Activated T-cell treated with anti-CD3 and anti-CD28 coated beads for 24 hours (primary cell): ENCODE data around the gene LOXL3.

Source experiments
- DNase-seq: peaks from one replicate; pipeline ENCODE4 v3.0.0-alpha.2; 2020; ENCODE audit warnings: low read depth

Gene LOXL3

GRCh38 chr2:74550231-74550630 is 3.5 kb downstream of the LOXL3 start:
- DNase-seq, result no peak

GRCh38 chr2:74548900-74549826 is 4.6 kb downstream of the LOXL3 start:
- DNase-seq, result no peak

GRCh38 chr2:74548285-74548899 is 5.3 kb downstream of the LOXL3 start:
- DNase-seq, result no peak

- no peak for DNase-seq
Observed at GRCh38 chr2:74546004-74546403, 7.7 kb downstream of the LOXL3 start.

GRCh38 chr2:74544634-74545033 is 9.1 kb downstream of the LOXL3 start:
- DNase-seq, result no peak

GRCh38 chr2:74542978-74543377 is 10.8 kb downstream of the LOXL3 start:
- DNase-seq, result no peak

GRCh38 chr2:74540291-74540690 is 13.5 kb downstream of the LOXL3 start:
- no peak for DNase-seq

- DNase-seq, result no peak
Observed at GRCh38 chr2:74538881-74539339, 14.8 kb downstream of the LOXL3 start.

- no peak for DNase-seq
Observed at GRCh38 chr2:74537140-74537539, 16.6 kb downstream of the LOXL3 start.

- no peak for DNase-seq
Observed at GRCh38 chr2:74536166-74536950, 17.4 kb downstream of the LOXL3 start.

GRCh38 chr2:74535440-74535965 is 18.2 kb downstream of the LOXL3 start:
- no peak for DNase-seq

GRCh38 chr2:74534411-74534810 is 19.3 kb downstream of the LOXL3 start:
- no peak for DNase-seq

GRCh38 chr2:74533464-74533863 is 20.3 kb downstream of the LOXL3 start:
- DNase-seq, result no peak

- no peak for DNase-seq
Observed at GRCh38 chr2:74532222-74532621, 21.5 kb downstream of the LOXL3 start.

- no peak for DNase-seq
Observed at GRCh38 chr2:74531666-74532065, 22.1 kb downstream of the LOXL3 start.

- no peak for DNase-seq
Observed at GRCh38 chr2:74530239-74531187, 23.2 kb downstream of the LOXL3 start.

- DNase-seq, result peak; percentile 93
Observed at GRCh38 chr2:74529357-74530238, 24.1 kb downstream of the LOXL3 start, which contains the start of the genes AUP1 and HTRA2. AUP1 (minus strand) TSS chr2:74529706; CDS start chr2:74529629, 77 bp downstream. HTRA2 (plus strand) TSS chr2:74529933; CDS start chr2:74530007, 74 bp downstream.

GRCh38 chr2:74528600-74529356 is 25.0 kb downstream of the LOXL3 start:
- DNase-seq, result no peak

GRCh38 chr2:74527741-74528140 is 26.0 kb downstream of the LOXL3 start:
- DNase-seq, result no peak
